SK-N-SH (cell line): ENCODE data around the gene CNST. TPM values are rescaled to one million over a fixed set of nuclear protein-coding genes. Genes with fewer than 3 reads are reported as not detected.

ENCODE experiments used
- CTCF ChIA-PET: fragments of 300-600, 350-600 bp; formaldehyde crosslinking; extraction: SDS; loops from one replicate; lab custom pipeline; 2021; lab: Yijun Ruan, JAX
- POLR2A ChIA-PET: fragments of 350-600 bp; sonication (Branson Sonifier 250); formaldehyde crosslinking; extraction: SDS; loops from one replicate; lab custom pipeline; 2020; ENCODE audit warnings: antibody characterized with exemption, inconsistent platforms; lab: Yijun Ruan, JAX
- DNase-seq: peaks from one replicate; pipeline ENCODE4 v3.0.0; 2012
- H2AFZ ChIP-seq: fragments of 200-600 bp; sonication (generic); 2 replicates; pipeline ENCODE4 v1.8.1; 2016; ENCODE audit warnings: antibody characterized with exemption, mild to moderate bottlenecking, low read depth
- H3F3A ChIP-seq: fragments of 200-600 bp; sonication (generic); replicated peaks from 2 replicates; pipeline ENCODE3; 2016; ENCODE audit warnings: antibody characterized with exemption, mild to moderate bottlenecking; ENCODE audit not compliant: insufficient read depth
- H3K27ac ChIP-seq, 2 experiments: fragments of 200-500 bp in 1 of 2; fragments of 200-600 bp in 1 of 2; sonication (Bioruptor generic) in 1 of 2; sonication (generic), shearing (Covaris generic) in 1 of 2; 2 replicates each; pipeline versions ENCODE4 v1.5.1 to v1.6.1; 2014 to 2016; ENCODE audit warnings: low read depth in 2 of 2, inconsistent platforms in 1 of 2, low read length in 1 of 2, mild to moderate bottlenecking in 1 of 2, mixed read lengths in 1 of 2
- H3K27me3 ChIP-seq: fragments of 200-600 bp; sonication (generic), shearing (Covaris generic); 2 replicates; pipeline ENCODE4 v1.6.1; 2016; ENCODE audit warnings: mixed run types; ENCODE audit not compliant: insufficient read depth
- H3K36me3 ChIP-seq, 2 experiments: fragments of 200-500 bp in 1 of 2; fragments of 200-600 bp in 1 of 2; sonication (Bioruptor generic) in 1 of 2; sonication (generic) in 1 of 2; replicated peaks in 1 of 2; 2 replicates each; pipeline versions ENCODE3 to v1.5.1; 2014 to 2016; ENCODE audit warnings: low read length in 1 of 2, mild to moderate bottlenecking in 1 of 2; ENCODE audit not compliant: insufficient read depth in 2 of 2, control insufficient read depth in 1 of 2
- H3K4me1 ChIP-seq, 2 experiments: fragments of 200-500 bp in 1 of 2; fragments of 200-600 bp in 1 of 2; sonication (Bioruptor generic) in 1 of 2; sonication (generic), shearing (Covaris generic) in 1 of 2; 2 replicates each; pipeline versions ENCODE4 v1.5.1 to v1.6.1; 2014 to 2016; ENCODE audit warnings: low read depth in 1 of 2, low read length in 1 of 2, mixed run types in 1 of 2; ENCODE audit not compliant: insufficient read depth in 2 of 2, control insufficient read depth in 1 of 2
- H3K4me2 ChIP-seq: fragments of 200-600 bp; sonication (generic), shearing (Covaris generic); 2 replicates; pipeline ENCODE4 v1.6.1; 2017; ENCODE audit warnings: mixed run types
- H3K4me3 ChIP-seq, 2 experiments: fragments of 200-500 bp in 1 of 2; fragments of 200-600 bp in 1 of 2; sonication (Bioruptor generic) in 1 of 2; sonication (generic), shearing (Covaris generic) in 1 of 2; 2 replicates each; pipeline versions ENCODE4 v1.5.1 to v1.8.1; 2014 to 2016; ENCODE audit warnings: low read depth in 2 of 2, inconsistent platforms in 1 of 2, low read length in 1 of 2, mild to moderate bottlenecking in 1 of 2, mixed read lengths in 1 of 2, moderate library complexity in 1 of 2
- H3K79me2 ChIP-seq: fragments of 200-600 bp; sonication (generic); 2 replicates; pipeline ENCODE4 v1.8.1; 2017; ENCODE audit warnings: mild to moderate bottlenecking; ENCODE audit not compliant: insufficient read depth
- H3K9ac ChIP-seq: fragments of 200-600 bp; sonication (generic); 2 replicates; pipeline ENCODE4 v1.6.1; 2017; ENCODE audit warnings: mixed run types
- H3K9me2 ChIP-seq: fragments of 200-600 bp; sonication (generic); 2 replicates; pipeline ENCODE4 v1.6.1; 2017; ENCODE audit warnings: mixed run types
- H3K9me3 ChIP-seq: fragments of 200-600 bp; sonication (generic); 2 replicates; pipeline ENCODE4 v1.6.1; 2017; ENCODE audit warnings: mixed run types, mild to moderate bottlenecking, moderate library complexity
- H4K20me1 ChIP-seq: fragments of 200-600 bp; sonication (generic); 2 replicates; pipeline ENCODE4 v1.6.1; 2017; ENCODE audit warnings: mild to moderate bottlenecking, mixed run types; ENCODE audit not compliant: insufficient read depth
- FOXJ3 ChIP-seq: sonication (generic); formaldehyde crosslinking; IDR thresholded peaks from 2 replicates; pipeline ENCODE4 v1.5.1; 2020; ENCODE audit warnings: mild to moderate bottlenecking, missing genetic modification reagents
- JUND ChIP-seq: IDR thresholded peaks from 2 replicates; pipeline ENCODE4 v1.4.0; 2012
- NFIC ChIP-seq: IDR thresholded peaks from 2 replicates; pipeline ENCODE4 v1.4.0; 2012; ENCODE audit warnings: borderline replicate concordance
- POLR2AphosphoS5 ChIP-seq: IDR thresholded peaks from 2 replicates; pipeline ENCODE4 v1.6.1; 2012; ENCODE audit warnings: low read depth, low read length
- RAD21 ChIP-seq: IDR thresholded peaks from 2 replicates; pipeline ENCODE4 v1.6.1; 2012; ENCODE audit warnings: mild to moderate bottlenecking, low read length
- RCOR1 ChIP-seq: fragments of 150-350 bp; IDR thresholded peaks from 2 replicates; pipeline ENCODE4 v1.6.1; 2017; ENCODE audit warnings: antibody characterized with exemption, low read length
- SMC3 ChIP-seq: IDR thresholded peaks from 2 replicates; pipeline ENCODE4 v1.6.1; 2012; ENCODE audit warnings: low read depth, low read length, improper control_type of control experiment
- YY1 ChIP-seq: IDR thresholded peaks from 2 replicates; pipeline ENCODE4 v1.4.0; 2012; ENCODE audit warnings: low read depth, mild to moderate bottlenecking
- WGBS: methylation state at CpG from one replicate; pipeline ENCODE4 v1.1.6; 2017; ENCODE audit warnings: low lambda C conversion rate; 5-methylcytosine and 5-hydroxymethylcytosine counted together
- polyA plus RNA-seq, 3 experiments: library from polyadenylated mRNA; depleted of rRNA; stranded (reverse); fragments of >200 nt; gene quantifications; 2 replicates each; pipeline ENCODE4 v1.2.3, GENCODE V29; 2012
- TF ChIP-seq, protein P1 (sequence below): IDR thresholded peaks from 2 replicates; pipeline ENCODE4 v1.6.1; 2012; ENCODE audit warnings: mild to moderate bottlenecking, low read depth, low read length, moderate library complexity
- TF ChIP-seq, protein P2 (sequence below): IDR thresholded peaks from 2 replicates; pipeline ENCODE4 v1.4.0; 2012; ENCODE audit warnings: low read depth, borderline replicate concordance
- TF ChIP-seq, protein P3 (sequence below): IDR thresholded peaks from 2 replicates; pipeline ENCODE4; 2012
- TF ChIP-seq, protein P4 (sequence below): IDR thresholded peaks from 2 replicates; pipeline ENCODE4 v1.4.0; 2012; ENCODE audit warnings: low read depth, borderline replicate concordance

The CNST gene
- polyA plus RNA-seq, 1 of the 3 experiments (the other 2 are of a cell fraction): 21.7 TPM

DNA sequence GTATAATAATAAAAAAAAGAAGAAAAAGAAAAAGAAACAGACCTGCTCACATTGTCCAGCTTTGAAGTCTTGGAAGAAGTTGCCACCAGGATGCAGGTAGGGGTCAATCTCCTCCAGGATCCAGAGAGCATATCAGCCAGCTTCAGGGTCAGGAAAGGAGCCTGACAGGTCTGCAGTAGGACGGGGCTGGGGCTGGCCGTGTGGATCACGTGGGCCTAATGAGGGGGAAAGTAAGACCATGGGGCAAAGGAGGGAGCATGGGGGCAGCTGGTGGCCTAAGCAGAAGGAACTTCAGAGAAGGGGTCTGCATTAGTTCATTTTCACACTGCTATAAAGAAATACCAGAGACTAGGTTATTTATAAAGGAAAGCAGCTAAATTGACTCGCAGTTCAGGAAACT, 39.9 kb upstream of the CNST start (continued):
- TF ChIP-seq, protein P1, sequence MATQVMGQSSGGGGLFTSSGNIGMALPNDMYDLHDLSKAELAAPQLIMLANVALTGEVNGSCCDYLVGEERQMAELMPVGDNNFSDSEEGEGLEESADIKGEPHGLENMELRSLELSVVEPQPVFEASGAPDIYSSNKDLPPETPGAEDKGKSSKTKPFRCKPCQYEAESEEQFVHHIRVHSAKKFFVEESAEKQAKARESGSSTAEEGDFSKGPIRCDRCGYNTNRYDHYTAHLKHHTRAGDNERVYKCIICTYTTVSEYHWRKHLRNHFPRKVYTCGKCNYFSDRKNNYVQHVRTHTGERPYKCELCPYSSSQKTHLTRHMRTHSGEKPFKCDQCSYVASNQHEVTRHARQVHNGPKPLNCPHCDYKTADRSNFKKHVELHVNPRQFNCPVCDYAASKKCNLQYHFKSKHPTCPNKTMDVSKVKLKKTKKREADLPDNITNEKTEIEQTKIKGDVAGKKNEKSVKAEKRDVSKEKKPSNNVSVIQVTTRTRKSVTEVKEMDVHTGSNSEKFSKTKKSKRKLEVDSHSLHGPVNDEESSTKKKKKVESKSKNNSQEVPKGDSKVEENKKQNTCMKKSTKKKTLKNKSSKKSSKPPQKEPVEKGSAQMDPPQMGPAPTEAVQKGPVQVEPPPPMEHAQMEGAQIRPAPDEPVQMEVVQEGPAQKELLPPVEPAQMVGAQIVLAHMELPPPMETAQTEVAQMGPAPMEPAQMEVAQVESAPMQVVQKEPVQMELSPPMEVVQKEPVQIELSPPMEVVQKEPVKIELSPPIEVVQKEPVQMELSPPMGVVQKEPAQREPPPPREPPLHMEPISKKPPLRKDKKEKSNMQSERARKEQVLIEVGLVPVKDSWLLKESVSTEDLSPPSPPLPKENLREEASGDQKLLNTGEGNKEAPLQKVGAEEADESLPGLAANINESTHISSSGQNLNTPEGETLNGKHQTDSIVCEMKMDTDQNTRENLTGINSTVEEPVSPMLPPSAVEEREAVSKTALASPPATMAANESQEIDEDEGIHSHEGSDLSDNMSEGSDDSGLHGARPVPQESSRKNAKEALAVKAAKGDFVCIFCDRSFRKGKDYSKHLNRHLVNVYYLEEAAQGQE: no peak

DNA sequence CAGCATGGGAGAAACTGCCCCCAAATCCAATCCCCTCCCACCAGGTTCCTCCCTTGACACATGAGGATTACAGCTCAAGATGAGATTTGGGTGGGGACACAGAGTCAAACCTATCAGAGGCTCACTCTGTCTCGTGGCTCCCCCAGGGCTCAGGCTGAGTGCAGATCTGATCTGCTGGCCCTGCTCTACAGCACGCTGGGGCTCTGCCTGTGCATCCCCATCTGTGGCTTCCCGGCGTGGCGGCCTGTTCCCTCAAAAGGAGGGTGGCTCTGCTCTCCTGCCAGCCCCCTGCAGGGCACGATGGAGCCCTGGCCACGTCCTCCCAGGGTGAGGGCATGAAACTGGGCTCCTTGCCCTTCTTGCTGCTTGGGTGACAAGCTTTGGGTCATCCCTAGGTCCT, 39.3 kb upstream of the CNST start:
- no peaks in the 10 kb centered on the region for H3K36me3 ChIP-seq
- H3K27ac ChIP-seq: no peak overlapping the region
- no peak overlapping the region for H3K9ac ChIP-seq
- DNase-seq: no peak
- no peaks in the 10 kb centered on the region for H3K27me3 ChIP-seq
- H2AFZ ChIP-seq: no peak overlapping the region
- no peaks in the 10 kb centered on the region for H3K9me2 ChIP-seq
- POLR2A ChIA-PET: no interaction called here
- 29% methylated on average over 2 of the region's 7 CpGs for WGBS
- TF ChIP-seq RAD21: no peak
- TF ChIP-seq YY1: no peak
- no peak for TF ChIP-seq FOXJ3 (CRISPR knock-in tag)
- no peak for TF ChIP-seq POLR2AphosphoS5
- TF ChIP-seq, protein P2, sequence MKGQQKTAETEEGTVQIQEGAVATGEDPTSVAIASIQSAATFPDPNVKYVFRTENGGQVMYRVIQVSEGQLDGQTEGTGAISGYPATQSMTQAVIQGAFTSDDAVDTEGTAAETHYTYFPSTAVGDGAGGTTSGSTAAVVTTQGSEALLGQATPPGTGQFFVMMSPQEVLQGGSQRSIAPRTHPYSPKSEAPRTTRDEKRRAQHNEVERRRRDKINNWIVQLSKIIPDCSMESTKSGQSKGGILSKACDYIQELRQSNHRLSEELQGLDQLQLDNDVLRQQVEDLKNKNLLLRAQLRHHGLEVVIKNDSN: no peak
- no peak for TF ChIP-seq NFIC
- no peak for TF ChIP-seq SMC3
- TF ChIP-seq, protein P3, sequence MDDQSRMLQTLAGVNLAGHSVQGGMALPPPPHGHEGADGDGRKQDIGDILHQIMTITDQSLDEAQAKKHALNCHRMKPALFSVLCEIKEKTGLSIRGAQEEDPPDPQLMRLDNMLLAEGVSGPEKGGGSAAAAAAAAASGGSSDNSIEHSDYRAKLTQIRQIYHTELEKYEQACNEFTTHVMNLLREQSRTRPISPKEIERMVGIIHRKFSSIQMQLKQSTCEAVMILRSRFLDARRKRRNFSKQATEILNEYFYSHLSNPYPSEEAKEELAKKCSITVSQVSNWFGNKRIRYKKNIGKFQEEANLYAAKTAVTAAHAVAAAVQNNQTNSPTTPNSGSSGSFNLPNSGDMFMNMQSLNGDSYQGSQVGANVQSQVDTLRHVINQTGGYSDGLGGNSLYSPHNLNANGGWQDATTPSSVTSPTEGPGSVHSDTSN: no peak
- TF ChIP-seq, protein P4, sequence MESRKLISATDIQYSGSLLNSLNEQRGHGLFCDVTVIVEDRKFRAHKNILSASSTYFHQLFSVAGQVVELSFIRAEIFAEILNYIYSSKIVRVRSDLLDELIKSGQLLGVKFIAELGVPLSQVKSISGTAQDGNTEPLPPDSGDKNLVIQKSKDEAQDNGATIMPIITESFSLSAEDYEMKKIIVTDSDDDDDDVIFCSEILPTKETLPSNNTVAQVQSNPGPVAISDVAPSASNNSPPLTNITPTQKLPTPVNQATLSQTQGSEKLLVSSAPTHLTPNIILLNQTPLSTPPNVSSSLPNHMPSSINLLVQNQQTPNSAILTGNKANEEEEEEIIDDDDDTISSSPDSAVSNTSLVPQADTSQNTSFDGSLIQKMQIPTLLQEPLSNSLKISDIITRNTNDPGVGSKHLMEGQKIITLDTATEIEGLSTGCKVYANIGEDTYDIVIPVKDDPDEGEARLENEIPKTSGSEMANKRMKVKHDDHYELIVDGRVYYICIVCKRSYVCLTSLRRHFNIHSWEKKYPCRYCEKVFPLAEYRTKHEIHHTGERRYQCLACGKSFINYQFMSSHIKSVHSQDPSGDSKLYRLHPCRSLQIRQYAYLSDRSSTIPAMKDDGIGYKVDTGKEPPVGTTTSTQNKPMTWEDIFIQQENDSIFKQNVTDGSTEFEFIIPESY: no peak
- TF ChIP-seq JUND: no peak
- no peak for TF ChIP-seq RCOR1
- CTCF ChIA-PET: interaction anchor here (0.6 kb wide), 1 partner anchor 485 kb away, joined by 3 read pairs; no protein-coding TSS in a partner anchor
- H3F3A ChIP-seq: no peaks in the 10 kb centered on the region
- H3K9me3 ChIP-seq: no peaks in the 10 kb centered on the region
- no peak overlapping the region for H3K4me2 ChIP-seq
- no peaks in the 10 kb centered on the region for H3K79me2 ChIP-seq
- no peaks in the 10 kb centered on the region; a peak in 2 of 4 replicates for H3K4me1 ChIP-seq
- H4K20me1 ChIP-seq: no peaks in the 10 kb centered on the region
- no peak overlapping the region for H3K4me3 ChIP-seq
